GM23248 (cell line): ENCODE data around the gene AQP4.

Experiments used
- EZH2 ChIP-seq: fragments of 200-600 bp; sonication (generic); IDR thresholded peaks from 2 replicates; pipeline ENCODE4 v1.6.1; 2018; ENCODE audit warnings: antibody characterized with exemption, mild to moderate bottlenecking; ENCODE audit not compliant: insufficient read depth, poor library complexity, severe bottlenecking
- EZH2phosphoT487 ChIP-seq: fragments of 200-600 bp; sonication (generic); IDR thresholded peaks from 2 replicates; pipeline ENCODE4 v1.6.1; 2018; ENCODE audit warnings: antibody characterized with exemption, moderate library complexity, mild to moderate bottlenecking, low read depth; ENCODE audit not compliant: insufficient read depth

DNA sequence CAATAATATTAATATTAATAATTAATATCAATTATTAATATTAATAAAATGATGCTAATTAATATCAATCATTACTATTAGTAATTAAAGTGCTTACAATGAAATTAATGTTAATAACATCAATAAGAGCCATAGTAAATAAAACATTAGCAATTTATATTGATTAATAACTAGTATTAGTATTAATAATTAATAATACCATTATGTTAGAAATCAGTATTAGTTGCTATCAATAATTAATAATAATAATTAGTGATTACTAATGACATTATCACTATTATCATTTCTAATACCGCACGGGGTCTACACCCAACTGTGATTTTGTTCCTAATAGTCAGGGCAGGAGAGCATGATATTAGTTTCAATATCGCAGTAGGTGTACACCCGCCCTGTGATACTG, 22.8 kb upstream of the AQP4 start:
- TF ChIP-seq EZH2 (no peak), EZH2phosphoT487 (no peak)
